Esophagus (tissue), 2 donors: ENCODE measurements around the gene E2F2. TPM values are rescaled to one million over a fixed set of nuclear protein-coding genes. Genes with fewer than 3 reads are reported as not detected.

Experiments used
- H3K27ac ChIP-seq, 2 donors: one replicate each; pipeline ENCODE4 v1.5.1; 2013; ENCODE audit warnings: low read depth in 2 of 2, mild to moderate bottlenecking in 2 of 2, inconsistent platforms in 1 of 2, low read length in 1 of 2, moderate library complexity in 1 of 2
- H3K27me3 ChIP-seq, 2 donors: one replicate each; pipeline ENCODE4 v1.6.1; 2013; ENCODE audit warnings: low read length in 2 of 2, control low read depth in 1 of 2, mild to moderate bottlenecking in 1 of 2; ENCODE audit not compliant: insufficient read depth in 2 of 2, control insufficient read depth in 1 of 2
- H3K36me3 ChIP-seq, 2 donors: one replicate each; pipeline ENCODE4 v1.6.1; 2013; ENCODE audit warnings: low read length in 1 of 2; ENCODE audit not compliant: control insufficient read depth in 2 of 2, insufficient read depth in 2 of 2
- H3K4me1 ChIP-seq, 2 donors: one replicate each; pipeline ENCODE4 v1.6.1; 2013; ENCODE audit warnings: low read length in 1 of 2; ENCODE audit not compliant: control insufficient read depth in 2 of 2, insufficient read depth in 2 of 2
- H3K4me3 ChIP-seq, 2 donors: one replicate each; pipeline ENCODE4 v1.5.1; 2013; ENCODE audit warnings: low read length in 2 of 2, mild to moderate bottlenecking in 2 of 2, low read depth in 1 of 2, moderate library complexity in 1 of 2
- H3K9me3 ChIP-seq, 2 donors: one replicate each; pipeline ENCODE4 v1.6.1; 2013; ENCODE audit warnings: mild to moderate bottlenecking in 2 of 2, low read depth in 1 of 2, low read length in 1 of 2, moderate library complexity in 1 of 2; ENCODE audit not compliant: control insufficient read depth in 2 of 2, insufficient read depth in 1 of 2
- WGBS, 2 donors: extraction: QIAGEN DNeasy Blood & Tissue Kit; methylation state at CpG; one replicate each; pipeline ENCODE4 v1.1.7; 2013; 5-methylcytosine and 5-hydroxymethylcytosine counted together
- polyA plus RNA-seq, 2 donors: library from polyadenylated mRNA; stranded (reverse); fragments of 200-250 nt; gene quantifications; one replicate each; pipeline ENCODE4 v1.2.3, GENCODE V29; 2013
- donor health status: healthy with polysubstance abuse.
- donor health status: Bipolar disorder and iron deficiency.

The E2F2 gene
- polyA plus RNA-seq, 2 donors, result 5.4 to 7.4 TPM

DNA sequence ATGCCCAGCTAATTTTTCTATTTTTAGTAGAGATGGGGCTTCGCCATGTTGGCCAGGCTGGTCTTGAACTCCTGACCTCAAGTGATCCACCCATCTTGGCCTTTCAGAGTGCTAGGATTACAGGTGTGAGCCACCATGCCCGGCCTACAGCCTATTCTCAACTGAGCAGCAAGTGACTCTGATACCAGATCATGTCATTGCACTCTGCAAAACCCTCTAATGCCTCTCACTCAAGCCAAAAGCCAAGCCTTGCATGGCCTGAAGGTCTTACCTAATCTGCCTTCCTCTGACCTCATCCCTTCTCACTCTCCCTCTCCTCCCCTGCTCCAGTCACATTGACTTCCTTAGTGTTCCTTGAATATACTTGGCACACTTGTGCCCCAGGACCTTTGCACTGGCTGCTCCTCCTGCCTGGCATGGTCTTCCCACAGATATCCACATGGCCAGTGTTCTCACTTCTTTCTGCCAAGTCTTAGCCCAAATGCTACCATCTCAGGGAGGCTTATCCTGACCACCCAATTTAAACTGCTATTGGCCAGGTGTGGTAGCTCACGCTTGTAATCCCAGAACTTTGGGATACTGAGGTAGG lies 38.8 kb downstream of the E2F2 start:
- H3K4me1 ChIP-seq, result no peaks in the 10 kb centered on the region
- no peaks in the 10 kb centered on the region for H3K36me3 ChIP-seq
- WGBS, 2 donors, result 85 to 89% methylated on average over 3 of the region's 3 CpGs
- no peaks in the 10 kb centered on the region for H3K27me3 ChIP-seq
- no peak overlapping the region for H3K27ac ChIP-seq
- H3K9me3 ChIP-seq, result no peaks in the 10 kb centered on the region
- H3K4me3 ChIP-seq, result no peak overlapping the region

DNA sequence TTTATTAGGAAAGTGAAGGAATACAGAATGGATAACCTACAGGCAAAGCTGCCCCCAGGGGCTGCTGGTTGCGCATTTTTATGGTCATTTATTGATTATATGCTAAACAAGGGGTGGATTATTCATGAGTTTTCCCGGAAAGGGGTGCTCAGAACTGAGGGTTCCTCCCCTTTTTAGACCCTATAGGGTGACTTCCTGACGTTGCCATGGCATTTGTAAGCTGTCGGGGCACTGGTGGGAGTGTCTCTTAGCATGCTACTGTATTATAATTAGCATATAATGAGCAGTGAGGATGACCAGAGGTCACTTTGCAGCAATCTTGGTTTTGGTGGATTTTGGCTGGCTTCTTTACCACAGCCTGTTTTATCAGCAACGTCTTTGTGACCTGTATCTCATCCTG lies 41.2 kb downstream of the E2F2 start:
- Histone ChIP-seq H3K4me3 (no peak overlapping the region), H3K27ac (no peak overlapping the region), H3K27me3 (no peaks in the 10 kb centered on the region), H3K9me3 (no peaks in the 10 kb centered on the region), H3K4me1 (no peaks in the 10 kb centered on the region), H3K36me3 (no peaks in the 10 kb centered on the region)
- 53 to 58% methylated on average over 5 of the region's 5 CpGs for WGBS, 2 donors

DNA sequence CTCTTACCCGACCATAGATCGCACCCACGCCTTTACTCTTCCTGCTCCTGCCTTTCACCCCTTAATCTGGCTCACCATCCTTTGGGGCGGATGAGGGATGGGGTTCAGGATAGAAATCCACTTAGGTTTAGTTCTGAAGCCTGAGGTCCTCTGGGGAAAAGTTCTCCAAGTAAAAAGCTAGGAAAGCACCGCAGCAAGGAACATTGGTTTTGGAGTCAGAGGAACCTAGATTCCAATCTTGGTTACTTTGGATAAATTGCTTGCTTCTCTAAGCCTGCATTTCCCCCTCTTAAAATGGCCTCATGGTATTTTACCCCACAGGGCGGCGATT lies 46.1 kb downstream of the E2F2 start:
- 48 to 50% methylated on average over 7 of the region's 7 CpGs for WGBS, 2 donors
- Histone ChIP-seq H3K36me3 (no peaks in the 10 kb centered on the region), H3K9me3 (no peaks in the 10 kb centered on the region), H3K27ac (peak overlapping the region; percentile 24 to 87), H3K4me1 (no peaks in the 10 kb centered on the region), H3K4me3 (peak overlapping the region in 1 of 2 donors; percentile 66), H3K27me3 (no peaks in the 10 kb centered on the region)

DNA sequence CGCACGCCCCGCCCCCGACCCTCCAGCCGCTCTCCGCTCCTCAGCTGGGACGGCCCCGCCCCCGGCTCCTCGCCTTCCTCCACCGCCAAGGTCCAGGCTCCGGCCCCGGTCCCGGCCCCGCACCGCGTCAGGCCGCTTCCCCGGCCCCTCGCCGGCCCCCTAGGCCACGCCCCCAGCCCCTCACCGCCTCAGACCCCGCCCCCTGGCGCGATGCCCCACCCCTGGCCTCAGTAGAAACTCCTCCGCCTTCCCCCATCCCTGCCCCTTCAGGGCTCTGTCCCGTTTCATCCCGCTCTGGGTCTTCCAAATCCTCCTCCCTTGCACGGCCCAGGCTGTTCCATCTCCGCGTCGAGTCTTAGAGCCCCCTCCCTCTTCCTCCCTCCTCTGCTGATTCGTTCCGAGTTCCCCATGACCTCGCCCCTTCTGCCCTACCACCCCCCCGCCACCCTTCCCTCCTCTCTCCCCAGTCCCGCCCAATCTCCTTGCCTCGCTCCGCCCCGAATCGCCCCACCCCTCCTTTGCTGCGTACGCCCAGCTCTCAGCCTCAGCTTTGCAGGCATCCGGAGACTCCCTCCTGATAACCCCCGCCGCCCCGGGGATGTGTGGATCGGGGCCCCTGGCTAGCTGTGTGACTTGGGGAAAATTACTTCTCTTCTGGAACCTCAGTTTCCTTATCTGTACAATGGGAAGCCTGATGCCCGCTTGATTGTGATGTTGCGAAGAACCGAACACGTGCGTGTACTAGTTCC lies 46.6 kb downstream of the E2F2 start:
- Histone ChIP-seq H3K36me3 (no peaks in the 10 kb centered on the region), H3K9me3 (no peaks in the 10 kb centered on the region), H3K27ac (peak overlapping the region; percentile 80 to 87), H3K4me3 (peak overlapping the region; percentile 66 to 74), H3K4me1 (no peaks in the 10 kb centered on the region), H3K27me3 (no peaks in the 10 kb centered on the region)
- WGBS, 2 donors, result 7% methylated on average over 38 to 54 of the region's 54 CpGs

DNA sequence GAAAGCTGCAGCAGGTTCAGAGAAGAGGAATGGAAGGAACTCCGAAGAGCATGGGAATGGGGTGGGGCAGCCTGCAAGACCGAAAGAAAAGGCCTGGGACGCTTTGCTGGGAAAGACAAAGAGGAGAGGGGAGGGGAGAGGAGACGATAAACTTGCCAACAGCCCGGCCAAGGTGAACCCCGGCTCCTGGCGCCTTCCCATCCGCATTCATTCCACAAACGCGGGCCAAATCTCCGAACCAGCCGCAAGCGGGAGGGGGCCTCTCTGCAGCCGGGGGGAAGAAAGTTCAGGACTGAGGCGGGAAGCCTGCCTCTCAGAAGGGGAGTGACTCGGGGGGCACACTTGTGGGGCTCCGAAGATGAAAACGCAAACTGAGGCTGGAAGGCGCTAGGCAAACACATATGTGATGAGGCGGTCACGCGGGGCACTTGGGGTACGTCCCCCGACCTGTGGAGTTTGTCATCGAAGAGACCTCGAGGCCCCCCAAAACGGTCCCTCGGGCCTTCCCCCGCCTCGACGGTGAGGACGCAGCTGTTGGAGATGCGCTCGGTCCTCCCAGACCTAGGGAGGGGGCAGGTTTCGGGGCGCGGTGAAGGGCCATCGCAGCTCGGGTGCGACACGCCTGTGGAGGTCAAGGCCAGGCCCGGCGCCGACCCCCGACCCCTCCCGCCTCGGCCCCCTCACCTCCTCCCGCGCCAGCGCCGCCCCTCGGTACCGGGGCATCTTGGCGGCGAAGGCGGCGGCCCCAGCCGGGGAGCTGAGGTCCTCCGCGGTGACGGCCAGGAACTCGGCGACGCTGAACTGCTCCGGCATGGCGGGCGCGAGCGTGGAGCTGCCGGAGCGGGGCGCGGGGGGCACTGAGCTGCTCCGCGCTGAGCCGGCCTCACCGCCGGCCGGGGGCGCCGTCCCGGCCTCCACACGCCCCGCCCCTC lies 47.4 kb downstream of the E2F2 start, which contains the start of gene ASAP3:
TSS of gene ASAP3 (minus strand) at position 859 of the 932 bp plus-strand sequence. CDS start at position 813, 46 bp downstream.
- Histone ChIP-seq H3K4me1 (no peaks in the 10 kb centered on the region), H3K27me3 (no peaks in the 10 kb centered on the region), H3K36me3 (no peaks in the 10 kb centered on the region), H3K4me3 (peak within 1 kb of the TSS; percentile 66 to 74), H3K27ac (peak within 1 kb of the TSS; percentile 80 to 87), H3K9me3 (no peaks in the 10 kb centered on the region)
- WGBS, 2 donors, result 1% methylated on average over 75 to 84 of the region's 84 CpGs

DNA sequence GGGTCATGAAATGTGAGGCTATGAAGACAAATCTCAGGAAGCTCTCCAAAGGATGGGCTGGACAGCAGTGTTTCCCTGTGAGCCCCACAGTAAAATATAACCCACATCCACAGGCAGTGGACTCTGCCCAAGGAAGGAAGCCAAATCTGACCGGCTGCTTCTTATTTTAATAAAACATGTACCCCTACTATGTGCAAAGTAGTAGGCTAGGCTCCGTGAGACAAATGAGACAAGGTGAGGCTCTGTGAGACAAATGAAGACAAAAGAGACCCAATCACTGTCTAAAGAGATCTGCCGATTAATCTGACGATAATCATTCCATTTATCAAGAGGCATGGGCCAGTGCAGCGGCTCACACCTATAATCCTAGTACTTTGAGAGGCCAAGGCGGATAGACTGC lies 49.1 kb downstream of the E2F2 start:
- Histone ChIP-seq H3K9me3 (no peaks in the 10 kb centered on the region), H3K27me3 (no peaks in the 10 kb centered on the region), H3K4me1 (no peaks in the 10 kb centered on the region), H3K36me3 (no peaks in the 10 kb centered on the region), H3K4me3 (no peak overlapping the region), H3K27ac (no peak overlapping the region)
- 91% methylated on average over 6 of the region's 6 CpGs for WGBS, 2 donors

DNA sequence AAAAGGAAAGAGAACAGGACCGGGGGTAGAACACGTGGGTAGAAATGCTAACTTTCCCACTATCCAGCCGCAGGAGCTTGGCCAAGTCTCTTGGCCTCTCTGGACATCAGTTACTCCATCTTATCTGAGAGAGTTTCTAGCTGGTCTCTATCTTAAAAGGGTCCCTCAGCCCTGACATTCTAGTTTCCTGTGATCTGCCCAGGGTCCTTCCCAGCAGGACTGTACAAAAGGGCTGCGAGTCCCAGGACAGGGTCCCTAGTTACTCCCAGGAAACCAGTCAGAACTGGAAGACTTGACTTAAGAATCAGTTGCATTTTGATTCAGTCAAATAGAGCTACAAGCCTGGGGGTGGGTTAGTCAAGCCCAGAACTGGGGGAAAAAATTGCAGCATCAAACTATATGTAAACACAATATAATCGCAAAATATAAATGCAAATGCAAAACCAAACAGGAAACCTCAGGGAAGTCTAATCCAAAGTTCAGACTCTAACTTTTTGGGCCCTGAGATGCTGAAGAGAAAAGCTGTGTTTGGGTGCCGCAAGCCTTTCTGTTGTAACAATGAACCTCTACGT lies 49.9 kb downstream of the E2F2 start:
- H3K27me3 ChIP-seq, result no peaks in the 10 kb centered on the region
- no peak overlapping the region for H3K4me3 ChIP-seq
- no peaks in the 10 kb centered on the region for H3K36me3 ChIP-seq
- no peak overlapping the region for H3K27ac ChIP-seq
- no peaks in the 10 kb centered on the region for H3K4me1 ChIP-seq
- no peaks in the 10 kb centered on the region for H3K9me3 ChIP-seq
- WGBS, 2 donors, result 83 to 85% methylated on average over 7 of the region's 7 CpGs

DNA sequence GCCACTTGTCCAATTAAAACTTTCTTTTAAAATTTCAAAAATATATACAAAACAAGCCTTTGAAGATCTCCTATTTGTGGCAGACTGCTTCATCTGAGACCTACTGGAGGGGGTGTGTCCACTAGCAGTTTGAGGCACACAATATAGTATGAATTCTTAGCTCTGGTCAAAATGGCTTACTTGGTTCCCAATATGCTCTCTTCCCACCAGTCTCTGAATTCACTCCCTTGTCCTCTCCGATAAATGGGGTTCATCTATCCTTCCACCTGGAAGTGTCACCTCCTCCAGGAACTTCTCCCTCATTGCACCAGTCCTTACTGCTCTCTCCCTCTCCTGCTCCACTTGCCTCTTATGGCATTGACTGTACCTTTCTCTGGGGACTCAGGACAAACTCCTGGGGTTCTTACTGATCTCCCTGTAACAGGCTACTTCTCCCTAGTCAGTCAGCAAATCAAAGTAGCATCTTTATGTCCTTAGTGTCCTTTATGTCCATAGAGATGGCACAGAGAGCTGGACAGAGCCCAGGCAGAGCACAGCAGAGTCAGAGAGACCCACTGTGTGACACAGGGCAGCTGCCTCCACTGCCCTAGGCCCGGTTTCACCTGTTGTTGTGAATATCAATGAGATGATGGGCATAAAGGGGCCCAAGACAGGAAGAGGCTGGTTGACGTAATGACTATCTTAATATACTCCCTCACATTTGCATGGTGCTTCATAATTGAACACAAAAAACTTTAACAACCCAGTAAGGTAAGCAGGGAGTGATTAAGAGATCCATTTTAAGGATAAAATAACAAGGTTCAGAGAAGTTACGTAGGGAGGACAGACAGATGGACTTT lies 50.6 kb downstream of the E2F2 start:
- 89 to 93% methylated on average over 4 of the region's 4 CpGs for WGBS, 2 donors
- Histone ChIP-seq H3K4me3 (no peak overlapping the region), H3K4me1 (no peaks in the 10 kb centered on the region), H3K27ac (no peak overlapping the region), H3K27me3 (no peaks in the 10 kb centered on the region), H3K36me3 (no peaks in the 10 kb centered on the region), H3K9me3 (no peaks in the 10 kb centered on the region)

DNA sequence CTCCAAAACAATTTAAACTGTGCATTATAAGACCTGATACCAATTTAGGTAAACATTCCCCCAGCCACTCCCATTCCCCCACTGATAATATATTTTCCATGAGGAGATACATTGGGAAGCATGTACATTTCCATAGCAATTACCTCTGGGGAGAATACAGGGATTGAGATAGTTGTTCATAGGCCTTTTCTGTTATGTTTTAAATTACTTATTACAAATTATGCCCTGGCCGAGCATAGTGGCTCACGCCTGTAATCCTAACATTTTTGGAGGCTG lies 51.4 kb downstream of the E2F2 start:
- Histone ChIP-seq H3K27ac (no peak overlapping the region), H3K4me3 (no peak overlapping the region), H3K4me1 (peaks cover 0 to 5% of the 10 kb centered on the region in 2 donors), H3K36me3 (no peaks in the 10 kb centered on the region), H3K9me3 (no peaks in the 10 kb centered on the region), H3K27me3 (no peaks in the 10 kb centered on the region)
- WGBS, 2 donors, result 83 to 84% methylated on average over 2 of the region's 2 CpGs
